Mammary epithelial cell (primary cell): ENCODE measurements around the gene ZSCAN26.

Source experiments
- EZH2 ChIP-seq: IDR thresholded peaks from 2 replicates; pipeline ENCODE4 v1.6.1; 2012; ENCODE audit warnings: low read length, inconsistent platforms, borderline replicate concordance
- TF ChIP-seq, protein P1 (sequence below), 2 donors: IDR thresholded peaks in 1 of 2; conservative IDR thresholded peaks in 1 of 2; 2 replicates each; pipeline ENCODE4 v1.5.1; 2011 to 2012; ENCODE audit warnings: inconsistent platforms in 2 of 2, low read length in 2 of 2, mild to moderate bottlenecking in 2 of 2, control low read depth in 1 of 2, low read depth in 1 of 2; ENCODE audit not compliant: insufficient read depth in 1 of 2; ENCODE audit errors: extremely low read depth in 1 of 2

DNA sequence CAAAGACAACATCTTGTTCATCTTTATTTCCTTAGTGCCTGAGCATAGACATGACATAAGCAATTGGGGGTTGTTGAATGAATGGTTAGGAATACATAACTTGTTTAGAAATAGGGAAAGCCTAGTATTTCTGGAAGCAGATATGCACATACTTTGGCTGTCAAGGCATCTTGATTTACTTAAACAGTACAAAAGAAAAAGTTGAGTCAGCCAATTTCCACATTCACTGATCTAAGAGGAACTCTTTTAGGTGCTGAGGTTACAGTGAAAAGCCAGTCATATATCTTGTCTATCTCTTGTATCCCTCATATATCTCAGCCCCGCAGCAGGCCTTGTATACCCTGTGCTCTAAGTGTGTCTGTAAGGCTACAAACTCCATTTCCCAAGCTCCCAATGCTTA lies 26.5 kb upstream of the ZSCAN26 start:
- TF ChIP-seq, protein P1, sequence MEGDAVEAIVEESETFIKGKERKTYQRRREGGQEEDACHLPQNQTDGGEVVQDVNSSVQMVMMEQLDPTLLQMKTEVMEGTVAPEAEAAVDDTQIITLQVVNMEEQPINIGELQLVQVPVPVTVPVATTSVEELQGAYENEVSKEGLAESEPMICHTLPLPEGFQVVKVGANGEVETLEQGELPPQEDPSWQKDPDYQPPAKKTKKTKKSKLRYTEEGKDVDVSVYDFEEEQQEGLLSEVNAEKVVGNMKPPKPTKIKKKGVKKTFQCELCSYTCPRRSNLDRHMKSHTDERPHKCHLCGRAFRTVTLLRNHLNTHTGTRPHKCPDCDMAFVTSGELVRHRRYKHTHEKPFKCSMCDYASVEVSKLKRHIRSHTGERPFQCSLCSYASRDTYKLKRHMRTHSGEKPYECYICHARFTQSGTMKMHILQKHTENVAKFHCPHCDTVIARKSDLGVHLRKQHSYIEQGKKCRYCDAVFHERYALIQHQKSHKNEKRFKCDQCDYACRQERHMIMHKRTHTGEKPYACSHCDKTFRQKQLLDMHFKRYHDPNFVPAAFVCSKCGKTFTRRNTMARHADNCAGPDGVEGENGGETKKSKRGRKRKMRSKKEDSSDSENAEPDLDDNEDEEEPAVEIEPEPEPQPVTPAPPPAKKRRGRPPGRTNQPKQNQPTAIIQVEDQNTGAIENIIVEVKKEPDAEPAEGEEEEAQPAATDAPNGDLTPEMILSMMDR (conservative IDR thresholded peaks at IDR 0.05 in 1 of 2, IDR thresholded peaks at IDR 0.05 in 1 of 2; ENCODE audit: extremely low read depth in 1 of 2, insufficient read depth in 1 of 2, low read depth in 1 of 2, low read length in 2 of 2), result no peak
- TF ChIP-seq EZH2, result no peak
